ENCODE results near the gene NRCAM. TPM values are rescaled to one million over a fixed set of nuclear protein-coding genes. Genes with fewer than 3 reads are reported as not detected.

Gene NRCAM
- total RNA-seq, 1 donor from 2014 or later: 0.26 TPM

DNA sequence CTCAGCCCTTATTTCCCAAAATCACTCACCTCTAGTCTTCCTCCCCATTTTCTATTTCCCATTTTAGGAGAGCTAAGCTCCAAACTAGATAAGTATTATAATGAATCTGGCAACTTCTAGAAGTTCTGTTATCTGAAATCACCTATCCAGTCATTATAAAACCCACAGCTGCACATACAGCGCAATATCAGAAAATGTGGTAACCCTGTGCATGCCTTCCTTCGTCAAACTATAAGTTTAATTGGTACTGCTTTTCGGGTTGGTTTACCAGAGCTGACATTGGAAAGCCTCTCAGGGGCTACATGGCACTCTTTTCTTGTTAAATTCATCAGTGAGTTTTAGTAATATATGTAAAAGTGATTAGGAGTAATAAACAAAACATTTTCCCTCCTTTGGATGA, 327.7 kb downstream of the NRCAM start:
- Histone ChIP-seq H3K27me3 (ENCODE audit: control insufficient read depth, insufficient read depth, low read length) (no peaks in the 10 kb centered on the region), H3K36me3 (ENCODE audit: control insufficient read depth, insufficient read depth, low read length) (no peaks in the 10 kb centered on the region), H3K4me3 (ENCODE audit: low read depth, low read length) (no peak overlapping the region)
- FAIRE-seq: no peak
- TF ChIP-seq, protein P1, sequence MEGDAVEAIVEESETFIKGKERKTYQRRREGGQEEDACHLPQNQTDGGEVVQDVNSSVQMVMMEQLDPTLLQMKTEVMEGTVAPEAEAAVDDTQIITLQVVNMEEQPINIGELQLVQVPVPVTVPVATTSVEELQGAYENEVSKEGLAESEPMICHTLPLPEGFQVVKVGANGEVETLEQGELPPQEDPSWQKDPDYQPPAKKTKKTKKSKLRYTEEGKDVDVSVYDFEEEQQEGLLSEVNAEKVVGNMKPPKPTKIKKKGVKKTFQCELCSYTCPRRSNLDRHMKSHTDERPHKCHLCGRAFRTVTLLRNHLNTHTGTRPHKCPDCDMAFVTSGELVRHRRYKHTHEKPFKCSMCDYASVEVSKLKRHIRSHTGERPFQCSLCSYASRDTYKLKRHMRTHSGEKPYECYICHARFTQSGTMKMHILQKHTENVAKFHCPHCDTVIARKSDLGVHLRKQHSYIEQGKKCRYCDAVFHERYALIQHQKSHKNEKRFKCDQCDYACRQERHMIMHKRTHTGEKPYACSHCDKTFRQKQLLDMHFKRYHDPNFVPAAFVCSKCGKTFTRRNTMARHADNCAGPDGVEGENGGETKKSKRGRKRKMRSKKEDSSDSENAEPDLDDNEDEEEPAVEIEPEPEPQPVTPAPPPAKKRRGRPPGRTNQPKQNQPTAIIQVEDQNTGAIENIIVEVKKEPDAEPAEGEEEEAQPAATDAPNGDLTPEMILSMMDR (IDR thresholded peaks at IDR 0.05; ENCODE audit: insufficient read depth, low read length, severe bottlenecking): no peak
- DNase-seq (ENCODE audit: low read depth): no peak

DNA sequence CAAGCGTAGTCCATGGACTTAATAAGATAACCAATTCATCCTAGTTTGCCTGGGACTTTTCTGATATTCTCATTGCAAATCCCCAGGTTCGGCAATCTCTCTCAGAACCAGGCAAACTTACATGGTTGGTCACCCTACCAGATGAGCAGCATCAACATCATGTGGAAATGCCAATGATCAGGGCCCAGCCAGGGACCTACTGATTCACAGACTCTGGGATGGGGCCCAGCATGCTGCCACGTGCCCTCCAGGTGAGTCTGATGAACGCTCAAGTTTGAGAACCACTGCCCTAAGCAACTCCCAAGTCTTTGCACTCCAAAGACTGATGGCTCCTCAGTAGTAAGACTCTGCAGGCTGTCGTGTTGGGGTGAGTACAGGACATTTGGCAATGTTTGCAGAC, 328.8 kb downstream of the NRCAM start:
- no peaks in the 10 kb centered on the region for H3K36me3 ChIP-seq (ENCODE audit: control insufficient read depth, insufficient read depth, low read length)
- TF ChIP-seq, protein P1 (IDR thresholded peaks at IDR 0.05; ENCODE audit: insufficient read depth, low read length, severe bottlenecking): no peak
- H3K27me3 ChIP-seq (ENCODE audit: control insufficient read depth, insufficient read depth, low read length): no peaks in the 10 kb centered on the region
- H3K4me3 ChIP-seq (ENCODE audit: low read depth, low read length): no peak overlapping the region
- FAIRE-seq: peak; percentile 82
- peak; percentile 68 for DNase-seq (ENCODE audit: low read depth)

DNA sequence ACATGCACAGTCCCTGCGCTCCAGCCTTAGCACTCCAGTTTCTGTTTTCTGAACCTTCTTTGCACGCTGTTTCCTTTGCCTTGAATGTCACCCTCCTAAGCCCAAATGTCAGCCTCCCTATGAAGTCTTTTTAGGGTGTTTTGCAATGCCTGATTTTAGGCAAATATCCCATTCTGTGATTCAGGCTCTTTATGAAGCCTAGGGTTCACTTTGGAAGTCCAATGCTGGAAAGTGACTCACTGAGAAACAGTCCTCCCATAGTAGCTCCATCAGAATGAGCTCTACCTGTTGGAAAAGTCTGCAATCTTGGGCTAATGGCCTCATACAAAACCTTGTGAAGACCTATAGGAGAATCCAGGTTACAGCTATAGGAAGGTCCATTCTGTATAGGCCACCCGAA, 331.4 kb downstream of the NRCAM start:
- H3K27me3 ChIP-seq (ENCODE audit: control insufficient read depth, insufficient read depth, low read length): no peaks in the 10 kb centered on the region
- DNase-seq (ENCODE audit: low read depth) (no peak), FAIRE-seq (no peak)
- no peak overlapping the region for H3K4me3 ChIP-seq (ENCODE audit: low read depth, low read length)
- TF ChIP-seq, protein P1 (IDR thresholded peaks at IDR 0.05; ENCODE audit: insufficient read depth, low read length, severe bottlenecking): no peak
- no peaks in the 10 kb centered on the region for H3K36me3 ChIP-seq (ENCODE audit: control insufficient read depth, insufficient read depth, low read length)

DNA sequence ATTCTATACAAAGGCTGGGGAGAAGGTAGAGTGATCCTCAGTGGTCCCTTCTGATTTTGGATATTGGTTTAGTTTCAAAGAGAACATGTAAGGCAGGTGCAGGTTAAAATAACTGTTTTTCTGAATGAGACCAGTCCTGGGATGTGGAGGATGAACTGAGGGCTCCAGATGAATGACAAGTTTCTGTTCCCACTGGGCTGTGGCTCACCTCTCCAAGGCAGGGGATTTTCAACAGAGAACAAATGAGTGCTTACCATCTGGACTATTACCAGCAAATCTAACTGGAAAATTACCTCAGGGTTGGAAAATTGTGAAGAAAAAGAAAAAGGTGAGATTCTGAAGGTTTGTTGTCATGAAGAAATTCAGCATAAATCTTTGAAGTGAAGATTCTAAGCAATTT, 334.1 kb downstream of the NRCAM start:
- Histone ChIP-seq H3K4me3 (ENCODE audit: low read depth, low read length) (no peak overlapping the region), H3K27me3 (ENCODE audit: control insufficient read depth, insufficient read depth, low read length) (no peaks in the 10 kb centered on the region), H3K36me3 (ENCODE audit: control insufficient read depth, insufficient read depth, low read length) (no peaks in the 10 kb centered on the region)
- DNase-seq (ENCODE audit: low read depth) (no peak), FAIRE-seq (no peak)
- TF ChIP-seq, protein P1 (IDR thresholded peaks at IDR 0.05; ENCODE audit: insufficient read depth, low read length, severe bottlenecking): no peak

DNA sequence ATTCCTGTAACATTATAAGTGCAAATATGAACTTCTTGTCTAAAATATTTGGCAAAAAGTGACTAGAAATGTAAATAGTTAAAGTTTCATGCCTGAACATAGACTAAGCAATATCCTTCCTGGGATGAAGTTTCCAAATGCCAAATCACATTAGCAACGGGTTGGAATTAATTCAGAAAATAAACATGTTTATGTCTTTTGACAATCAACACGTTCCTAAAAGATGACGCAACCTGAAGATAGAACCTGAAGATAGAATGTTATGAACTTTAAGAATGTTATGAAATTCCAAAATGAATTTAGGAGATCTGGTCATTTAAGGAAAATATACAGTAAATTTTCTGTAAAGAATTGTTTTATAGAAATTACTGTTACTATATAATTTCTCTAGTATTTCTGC, 335.3 kb downstream of the NRCAM start:
- no peaks in the 10 kb centered on the region for H3K36me3 ChIP-seq (ENCODE audit: control insufficient read depth, insufficient read depth, low read length)
- H3K4me3 ChIP-seq (ENCODE audit: low read depth, low read length): no peak overlapping the region
- H3K27me3 ChIP-seq (ENCODE audit: control insufficient read depth, insufficient read depth, low read length): no peaks in the 10 kb centered on the region
- TF ChIP-seq, protein P1 (IDR thresholded peaks at IDR 0.05; ENCODE audit: insufficient read depth, low read length, severe bottlenecking): no peak
- FAIRE-seq (no peak), DNase-seq (ENCODE audit: low read depth) (peak; percentile 29)

DNA sequence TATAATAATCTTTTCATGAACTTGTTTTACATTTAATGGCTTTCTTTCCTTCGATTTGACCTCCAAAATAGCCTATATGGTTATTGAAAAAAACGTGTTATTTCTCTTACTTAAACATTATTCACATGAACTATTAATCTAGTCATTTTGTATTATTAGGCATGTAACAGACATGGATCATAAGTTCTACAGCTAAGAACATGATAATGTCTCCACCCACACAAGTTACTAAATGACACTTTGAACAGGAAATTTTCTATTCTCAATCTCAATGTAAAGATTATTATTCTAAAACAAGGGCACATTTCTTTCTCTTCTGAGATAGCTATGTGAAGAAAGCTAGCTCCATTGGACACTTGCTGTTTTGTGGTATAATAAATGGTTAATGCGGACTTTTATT, 336.0 kb downstream of the NRCAM start:
- no peak for FAIRE-seq

More for the DNA sequence above, 336.0 kb downstream of the NRCAM start:
- Histone ChIP-seq H3K36me3 (ENCODE audit: control insufficient read depth, insufficient read depth, low read length) (no peaks in the 10 kb centered on the region), H3K4me3 (ENCODE audit: low read depth, low read length) (no peak overlapping the region), H3K27me3 (ENCODE audit: control insufficient read depth, insufficient read depth, low read length) (no peaks in the 10 kb centered on the region)
- TF ChIP-seq, protein P1 (IDR thresholded peaks at IDR 0.05; ENCODE audit: insufficient read depth, low read length, severe bottlenecking): no peak
- no peak for DNase-seq (ENCODE audit: low read depth)
